ENCODE results near the gene SH2D3A. TPM values are rescaled to one million over a fixed set of nuclear protein-coding genes. Genes with fewer than 3 reads are reported as not detected.

SH2D3A gene
- polyA plus RNA-seq, 2 donors = 29.6 to 48.7 TPM

GRCh38 chr19:6707011-6707657 is 60.1 kb downstream of the SH2D3A start:
- WGBS, 2 donors = 87 to 90% methylated on average over 42 to 44 of the region's 44 CpGs

DNA sequence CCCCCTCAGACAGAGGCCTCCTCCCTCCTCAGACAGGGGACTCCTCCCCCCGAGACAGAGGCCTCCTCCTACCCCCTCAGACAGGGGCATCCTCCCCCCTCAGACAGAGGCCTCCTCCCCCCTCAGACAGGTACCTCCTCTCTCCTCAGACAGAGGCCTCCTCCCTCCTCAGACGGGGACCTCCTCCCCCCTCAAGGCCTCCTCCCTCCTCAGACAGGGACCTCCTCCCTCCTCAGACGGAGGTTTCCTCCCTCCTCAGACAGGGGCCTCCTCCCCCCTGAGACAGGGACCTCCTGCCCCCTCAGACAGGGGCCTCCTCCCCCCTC is 60.6 kb downstream of the SH2D3A start:
- no peaks in the 10 kb centered on the region for H3K4me1 ChIP-seq (ENCODE audit: control insufficient read depth in 2 of 2, insufficient read depth in 2 of 2, low read length in 1 of 2)
- no peak overlapping the region for H3K27ac ChIP-seq (ENCODE audit: low read depth in 2 of 2, low read length in 1 of 2)
- H3K27me3 ChIP-seq (ENCODE audit: control insufficient read depth in 1 of 2, insufficient read depth in 2 of 2, low read length in 2 of 2) = no peaks in the 10 kb centered on the region
- H3K36me3 ChIP-seq (ENCODE audit: control insufficient read depth in 2 of 2, insufficient read depth in 2 of 2, low read length in 1 of 2) = no peaks in the 10 kb centered on the region
- 55 to 74% methylated on average over 3 of the region's 3 CpGs for WGBS, 2 donors
- H3K4me3 ChIP-seq (ENCODE audit: low read depth in 1 of 2, low read length in 2 of 2) = no peak overlapping the region
- H3K9me3 ChIP-seq (ENCODE audit: control insufficient read depth in 2 of 2, insufficient read depth in 1 of 2, low read depth in 1 of 2, low read length in 1 of 2) = no peaks in the 10 kb centered on the region

More at GRCh38 chr19:6707011-6707657, 60.1 kb downstream of the SH2D3A start:
- no peak overlapping the region for H3K4me3 ChIP-seq (ENCODE audit: low read depth in 1 of 2, low read length in 2 of 2)
- H3K4me1 ChIP-seq (ENCODE audit: control insufficient read depth in 2 of 2, insufficient read depth in 2 of 2, low read length in 1 of 2) = no peaks in the 10 kb centered on the region
- no peak overlapping the region for H3K27ac ChIP-seq (ENCODE audit: low read depth in 2 of 2, low read length in 1 of 2)
- H3K36me3 ChIP-seq (ENCODE audit: control insufficient read depth in 2 of 2, insufficient read depth in 2 of 2, low read length in 1 of 2) = no peaks in the 10 kb centered on the region
- H3K27me3 ChIP-seq (ENCODE audit: control insufficient read depth in 1 of 2, insufficient read depth in 2 of 2, low read length in 2 of 2) = no peaks in the 10 kb centered on the region
- H3K9me3 ChIP-seq (ENCODE audit: control insufficient read depth in 2 of 2, insufficient read depth in 1 of 2, low read depth in 1 of 2, low read length in 1 of 2) = no peaks in the 10 kb centered on the region

GRCh38 chr19:6705931-6706632 is 61.2 kb downstream of the SH2D3A start:
- Histone ChIP-seq H3K4me3 (ENCODE audit: low read depth in 1 of 2, low read length in 2 of 2) (no peak overlapping the region), H3K27ac (ENCODE audit: low read depth in 2 of 2, low read length in 1 of 2) (no peak overlapping the region), H3K36me3 (ENCODE audit: control insufficient read depth in 2 of 2, insufficient read depth in 2 of 2, low read length in 1 of 2) (no peaks in the 10 kb centered on the region), H3K9me3 (ENCODE audit: control insufficient read depth in 2 of 2, insufficient read depth in 1 of 2, low read depth in 1 of 2, low read length in 1 of 2) (no peaks in the 10 kb centered on the region), H3K4me1 (ENCODE audit: control insufficient read depth in 2 of 2, insufficient read depth in 2 of 2, low read length in 1 of 2) (no peaks in the 10 kb centered on the region), H3K27me3 (ENCODE audit: control insufficient read depth in 1 of 2, insufficient read depth in 2 of 2, low read length in 2 of 2) (no peaks in the 10 kb centered on the region)
- 70 to 80% methylated on average over 11 of the region's 11 CpGs for WGBS, 2 donors

Other genes starting within 250 kb of the SH2D3A start
- gene TNFSF9, start 236.4 kb downstream of the SH2D3A start, polyA plus RNA-seq = 1 to 10 TPM; 4.8 to 8.2 TPM
- under 1 TPM; 0.20 to 0.26 TPM for gene CD70, start 176.3 kb downstream of the SH2D3A start, polyA plus RNA-seq
- gene TNFSF14, start 97.3 kb downstream of the SH2D3A start, polyA plus RNA-seq = under 1 TPM; 0.49 to 0.98 TPM
- 100 to 1,000 TPM in 1 of 2 donors, 10 to 100 TPM in 1; 25.6 to 137 TPM for gene C3, start 46.8 kb downstream of the SH2D3A start, polyA plus RNA-seq
- 10 to 100 TPM; 55.8 to 93.8 TPM for gene GPR108, start 29.9 kb downstream of the SH2D3A start, polyA plus RNA-seq
- 100 to 1,000 TPM; 191 to 519 TPM for gene TRIP10, start 27.8 kb downstream of the SH2D3A start, polyA plus RNA-seq
- 1 to 10 TPM; 1.3 to 8.4 TPM for gene VAV1, start 5.3 kb upstream of the SH2D3A start, polyA plus RNA-seq
- gene ADGRE1, start 120.1 kb upstream of the SH2D3A start, polyA plus RNA-seq = under 1 TPM in 1 of 2 donors, not detected in 1; 0.06 TPM

Measured in esophagus (tissue), 2 donors.